Measurements from ENCODE around the gene ENO4.

- TF ChIP-seq TAF1 (IDR thresholded peaks at IDR 0.05; ENCODE audit: low read depth) (no peak), EP300 (IDR thresholded peaks at IDR 0.05; ENCODE audit: borderline replicate concordance) (no peak), NFIC (IDR thresholded peaks at IDR 0.05) (no peak), MAX (IDR thresholded peaks at IDR 0.05) (no peak), TEAD4 (IDR thresholded peaks at IDR 0.05) (no peak), REST (IDR thresholded peaks at IDR 0.05; ENCODE audit: low read depth) (no peak), CREB1 (IDR thresholded peaks at IDR 0.05; ENCODE audit: low read depth) (no peak), USF1 (IDR thresholded peaks at IDR 0.05) (no peak)
These were observed 21.6 kb downstream of the ENO4 start for GRCh38 chr10:116870949-116871348.
